BE2C (cell line): ENCODE data around the gene COL4A2.

ENCODE experiments used
- DNase-seq: peaks from one replicate; pipeline ENCODE4 v3.0.0-alpha.2; 2020
- H3K27me3 ChIP-seq: fragments of 250-450 bp; sonication (Bioruptor Pico); 2 replicates; pipeline ENCODE4 v1.5.1; 2020; ENCODE audit warnings: mild to moderate bottlenecking
- H3K36me3 ChIP-seq: fragments of 250-450 bp; sonication (Bioruptor Pico); 2 replicates; pipeline ENCODE4 v1.5.1; 2020; ENCODE audit warnings: mild to moderate bottlenecking
- H3K4me1 ChIP-seq: fragments of 250-450 bp; sonication (Bioruptor Pico); 2 replicates; pipeline ENCODE4 v1.5.1; 2020
- H3K4me3 ChIP-seq: 2 replicates; pipeline ENCODE4 v1.5.1; 2011; ENCODE audit warnings: low read depth, low read length
- H3K9me3 ChIP-seq: fragments of 250-450 bp; sonication (Bioruptor Pico); 2 replicates; pipeline ENCODE4 v1.5.1; 2020
- TF ChIP-seq, protein P1 (sequence below): IDR thresholded peaks from 2 replicates; pipeline ENCODE4 v1.5.1; 2012; ENCODE audit warnings: mild to moderate bottlenecking, low read depth, low read length

The COL4A2 gene

DNA sequence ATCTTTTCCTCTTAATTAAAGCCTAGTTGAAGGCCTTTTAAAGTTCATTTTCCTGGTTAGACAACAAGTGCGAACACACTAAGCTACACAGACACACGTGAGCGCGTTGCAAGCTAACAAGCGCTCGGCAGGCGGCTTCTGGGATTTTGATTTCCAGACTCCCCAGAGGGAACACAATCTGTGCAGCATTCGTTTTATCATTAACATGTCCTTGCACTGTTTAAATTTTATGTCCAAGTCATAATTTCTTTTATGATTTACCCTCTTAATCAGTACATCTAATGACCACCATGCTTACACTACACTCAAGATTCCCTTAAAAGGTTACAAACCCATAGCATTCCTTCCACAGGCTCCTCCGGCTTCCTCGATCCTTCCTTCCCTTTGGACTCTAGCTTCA is 16.9 kb upstream of the COL4A2 start:
- TF ChIP-seq, protein P1, sequence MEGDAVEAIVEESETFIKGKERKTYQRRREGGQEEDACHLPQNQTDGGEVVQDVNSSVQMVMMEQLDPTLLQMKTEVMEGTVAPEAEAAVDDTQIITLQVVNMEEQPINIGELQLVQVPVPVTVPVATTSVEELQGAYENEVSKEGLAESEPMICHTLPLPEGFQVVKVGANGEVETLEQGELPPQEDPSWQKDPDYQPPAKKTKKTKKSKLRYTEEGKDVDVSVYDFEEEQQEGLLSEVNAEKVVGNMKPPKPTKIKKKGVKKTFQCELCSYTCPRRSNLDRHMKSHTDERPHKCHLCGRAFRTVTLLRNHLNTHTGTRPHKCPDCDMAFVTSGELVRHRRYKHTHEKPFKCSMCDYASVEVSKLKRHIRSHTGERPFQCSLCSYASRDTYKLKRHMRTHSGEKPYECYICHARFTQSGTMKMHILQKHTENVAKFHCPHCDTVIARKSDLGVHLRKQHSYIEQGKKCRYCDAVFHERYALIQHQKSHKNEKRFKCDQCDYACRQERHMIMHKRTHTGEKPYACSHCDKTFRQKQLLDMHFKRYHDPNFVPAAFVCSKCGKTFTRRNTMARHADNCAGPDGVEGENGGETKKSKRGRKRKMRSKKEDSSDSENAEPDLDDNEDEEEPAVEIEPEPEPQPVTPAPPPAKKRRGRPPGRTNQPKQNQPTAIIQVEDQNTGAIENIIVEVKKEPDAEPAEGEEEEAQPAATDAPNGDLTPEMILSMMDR: no peak
- Histone ChIP-seq H3K4me3 (no peak overlapping the region), H3K9me3 (no peaks in the 10 kb centered on the region), H3K36me3 (no peaks in the 10 kb centered on the region), H3K4me1 (no peaks in the 10 kb centered on the region), H3K27me3 (peaks cover 14% of the 10 kb centered on the region)
- no peak for DNase-seq

DNA sequence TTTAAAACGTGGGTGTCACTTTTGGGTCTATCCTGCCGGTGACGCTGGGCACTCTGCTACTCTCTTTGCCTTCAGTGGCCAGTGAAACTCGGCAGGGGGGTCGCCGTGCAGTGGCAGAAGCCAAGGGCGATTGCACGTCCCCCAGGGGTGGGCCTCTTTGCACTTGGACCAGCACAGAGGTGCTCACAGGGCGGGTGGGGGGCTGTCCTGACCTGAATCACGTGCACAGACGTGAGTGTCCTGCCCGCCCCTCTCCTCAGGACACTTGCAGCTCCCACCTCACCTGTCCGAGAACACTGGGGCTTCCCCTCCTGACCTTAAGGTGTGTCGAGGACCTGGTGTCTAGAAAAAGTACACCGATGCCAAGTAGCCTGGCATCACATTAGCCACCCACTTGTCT is 16.3 kb upstream of the COL4A2 start:
- H3K9me3 ChIP-seq: no peaks in the 10 kb centered on the region
- H3K4me3 ChIP-seq: no peak overlapping the region
- TF ChIP-seq, protein P1: no peak
- no peak for DNase-seq
- no peaks in the 10 kb centered on the region for H3K36me3 ChIP-seq
- H3K4me1 ChIP-seq: no peaks in the 10 kb centered on the region
- H3K27me3 ChIP-seq: peaks cover 9% of the 10 kb centered on the region

DNA sequence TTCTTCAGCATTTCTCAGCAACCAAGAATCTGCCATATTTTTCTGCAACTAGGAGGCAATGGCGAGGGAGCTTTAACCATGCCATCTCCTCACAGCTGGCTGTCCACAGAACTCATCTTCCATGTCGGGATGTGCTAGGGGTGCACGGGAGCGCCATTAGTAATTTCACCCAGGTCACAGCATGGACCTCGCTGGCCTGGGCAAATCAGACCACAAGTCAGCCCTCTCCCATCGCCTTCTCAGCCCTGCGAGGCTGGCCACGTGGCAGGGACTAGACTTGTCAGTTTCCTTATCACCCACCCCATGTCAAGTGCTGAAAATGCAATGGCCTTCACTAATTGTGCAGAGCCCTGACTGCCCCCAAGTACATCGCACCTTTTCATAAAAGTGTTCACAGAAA is 15.8 kb upstream of the COL4A2 start:
- H3K27me3 ChIP-seq: peaks cover 11% of the 10 kb centered on the region
- no peaks in the 10 kb centered on the region for H3K36me3 ChIP-seq
- no peak overlapping the region for H3K4me3 ChIP-seq
- TF ChIP-seq, protein P1: no peak
- H3K9me3 ChIP-seq: no peaks in the 10 kb centered on the region
- no peak for DNase-seq
- no peaks in the 10 kb centered on the region for H3K4me1 ChIP-seq

- Histone ChIP-seq H3K4me1 (no peaks in the 10 kb centered on the region), H3K9me3 (no peaks in the 10 kb centered on the region), H3K36me3 (no peaks in the 10 kb centered on the region), H3K4me3 (no peak overlapping the region), H3K27me3 (peaks cover 21% of the 10 kb centered on the region)
- TF ChIP-seq, protein P1: no peak
- no peak for DNase-seq
Measured at GRCh38 chr13:110293037-110293436, 14.0 kb upstream of the COL4A2 start.

DNA sequence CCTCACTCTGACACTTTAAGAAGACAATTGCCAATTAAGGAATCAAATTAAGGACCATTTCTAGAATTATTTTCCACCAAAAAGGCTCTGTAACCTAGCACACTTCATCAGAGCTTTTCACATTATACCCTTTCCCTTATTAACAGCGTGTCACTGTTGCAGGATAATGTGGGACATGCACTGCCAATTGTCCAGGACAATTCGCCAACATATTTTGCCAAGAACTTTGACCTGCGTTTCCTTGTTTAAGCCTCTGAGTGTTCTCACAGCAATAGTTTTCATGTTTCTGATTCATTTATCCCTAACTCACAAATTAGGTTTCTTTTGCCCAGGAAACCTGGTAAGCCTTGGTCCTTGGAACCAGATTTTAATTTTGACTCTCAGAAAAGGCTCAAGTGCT is 13.4 kb upstream of the COL4A2 start:
- Histone ChIP-seq H3K9me3 (no peaks in the 10 kb centered on the region), H3K4me3 (no peak overlapping the region), H3K4me1 (no peaks in the 10 kb centered on the region), H3K36me3 (no peaks in the 10 kb centered on the region), H3K27me3 (peaks cover 25% of the 10 kb centered on the region)
- no peak for DNase-seq
- TF ChIP-seq, protein P1: no peak

DNA sequence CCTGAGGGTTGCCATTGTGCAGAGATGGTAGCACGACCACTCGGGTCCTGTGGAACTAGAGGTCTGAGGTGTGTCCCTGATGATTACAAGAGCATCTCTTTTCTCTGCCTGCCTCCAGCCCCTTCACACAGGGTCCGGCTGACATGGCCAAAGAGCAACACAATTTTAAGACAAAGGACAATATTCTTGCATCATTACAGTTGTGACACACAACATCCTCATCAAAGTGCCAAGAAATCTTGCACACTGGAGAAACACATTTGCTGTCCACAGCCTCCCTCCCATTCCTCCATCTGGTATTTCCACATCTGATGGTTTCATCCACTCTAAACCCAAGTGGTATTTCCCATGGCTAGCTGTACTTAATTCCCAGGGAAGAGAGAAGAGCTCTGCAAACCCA is 12.9 kb upstream of the COL4A2 start:
- TF ChIP-seq, protein P1: no peak
- Histone ChIP-seq H3K27me3 (peaks cover 30% of the 10 kb centered on the region), H3K4me1 (no peaks in the 10 kb centered on the region), H3K4me3 (no peak overlapping the region), H3K9me3 (no peaks in the 10 kb centered on the region), H3K36me3 (no peaks in the 10 kb centered on the region)
- DNase-seq: no peak
